ENCODE measurements around the gene TAF5.

TAF5 gene

DNA sequence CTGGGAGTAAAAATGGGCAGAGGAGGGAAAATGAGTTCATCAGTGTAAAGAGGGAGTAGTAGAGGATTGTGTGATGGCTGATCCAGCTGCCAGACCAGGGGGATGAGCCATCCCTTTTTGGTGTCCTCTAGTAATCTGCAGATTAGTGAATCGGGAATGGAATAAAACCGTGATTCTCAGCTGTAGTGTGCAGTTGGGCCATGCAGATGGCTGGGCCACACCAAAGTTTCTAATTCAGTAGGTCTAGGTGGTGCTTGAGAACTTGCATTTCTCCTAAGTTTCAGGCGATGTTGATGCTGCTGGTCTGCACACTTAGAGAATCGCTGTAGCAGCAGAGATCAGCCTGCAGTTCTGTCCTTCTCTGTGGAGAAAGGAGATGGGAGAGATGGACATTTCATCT, 51.3 kb downstream of the TAF5 start:
- Histone ChIP-seq H3K4me1 (ENCODE audit: insufficient read depth, low read length, severe bottlenecking) (no peaks in the 10 kb centered on the region), H3K4me2 (ENCODE audit: low read length) (no peak overlapping the region), H3K9ac (ENCODE audit: low read length) (no peak overlapping the region), H4K20me1 (ENCODE audit: insufficient read depth, low read length) (no peaks in the 10 kb centered on the region), H3K9me3 (ENCODE audit: low read length) (no peaks in the 10 kb centered on the region), H3K27me3 (ENCODE audit: insufficient read depth, low read length) (no peaks in the 10 kb centered on the region), H2AFZ (ENCODE audit: low read length) (no peak overlapping the region), H3F3A (ENCODE audit: insufficient read depth, low read length) (no peaks in the 10 kb centered on the region), H3K4me3 (ENCODE audit: low read depth, low read length, poor library complexity, severe bottlenecking) (no peak overlapping the region), H3K79me2 (ENCODE audit: insufficient read depth, low read length) (no peaks in the 10 kb centered on the region), H3K27ac (ENCODE audit: low read depth, low read length, poor library complexity, severe bottlenecking) (no peak overlapping the region), H3K36me3 (ENCODE audit: insufficient read depth, low read length) (peaks cover 92% of the 10 kb centered on the region), H3K9me2 (ENCODE audit: low read depth, low read length) (no peaks in the 10 kb centered on the region)
- TF ChIP-seq EZH2 (IDR thresholded peaks at IDR 0.05; ENCODE audit: borderline replicate concordance, low read length): no peak
- TF ChIP-seq, protein P1, sequence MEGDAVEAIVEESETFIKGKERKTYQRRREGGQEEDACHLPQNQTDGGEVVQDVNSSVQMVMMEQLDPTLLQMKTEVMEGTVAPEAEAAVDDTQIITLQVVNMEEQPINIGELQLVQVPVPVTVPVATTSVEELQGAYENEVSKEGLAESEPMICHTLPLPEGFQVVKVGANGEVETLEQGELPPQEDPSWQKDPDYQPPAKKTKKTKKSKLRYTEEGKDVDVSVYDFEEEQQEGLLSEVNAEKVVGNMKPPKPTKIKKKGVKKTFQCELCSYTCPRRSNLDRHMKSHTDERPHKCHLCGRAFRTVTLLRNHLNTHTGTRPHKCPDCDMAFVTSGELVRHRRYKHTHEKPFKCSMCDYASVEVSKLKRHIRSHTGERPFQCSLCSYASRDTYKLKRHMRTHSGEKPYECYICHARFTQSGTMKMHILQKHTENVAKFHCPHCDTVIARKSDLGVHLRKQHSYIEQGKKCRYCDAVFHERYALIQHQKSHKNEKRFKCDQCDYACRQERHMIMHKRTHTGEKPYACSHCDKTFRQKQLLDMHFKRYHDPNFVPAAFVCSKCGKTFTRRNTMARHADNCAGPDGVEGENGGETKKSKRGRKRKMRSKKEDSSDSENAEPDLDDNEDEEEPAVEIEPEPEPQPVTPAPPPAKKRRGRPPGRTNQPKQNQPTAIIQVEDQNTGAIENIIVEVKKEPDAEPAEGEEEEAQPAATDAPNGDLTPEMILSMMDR (IDR thresholded peaks at IDR 0.05; ENCODE audit: low read length): no peak

DNA sequence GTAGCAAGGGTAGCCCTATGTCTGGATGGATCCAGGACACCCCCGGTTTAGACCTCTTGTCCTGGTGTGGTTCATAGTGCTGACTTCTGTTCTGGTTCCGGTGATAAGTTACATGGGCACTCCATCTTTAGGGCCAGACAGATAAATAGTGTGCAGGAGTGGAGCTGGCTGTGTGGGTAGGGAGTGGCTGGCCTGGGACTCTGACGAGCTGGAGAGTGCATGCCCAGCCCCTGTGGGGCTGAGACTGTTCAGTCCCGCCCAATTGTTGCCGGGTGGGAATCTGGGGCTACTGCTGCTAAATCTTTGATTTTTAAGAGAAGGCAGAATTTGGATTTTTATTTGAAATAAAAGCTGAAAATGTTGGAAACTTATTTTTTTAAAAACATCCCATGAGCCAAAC, 56.0 kb downstream of the TAF5 start:
- H3K36me3 ChIP-seq (ENCODE audit: insufficient read depth, low read length): peaks cover 91% of the 10 kb centered on the region

GRCh38 chr10:103427866-103428265, 60.1 kb downstream of the TAF5 start:
- H3K4me2 ChIP-seq (ENCODE audit: low read length): no peak overlapping the region

More for the DNA sequence above, 56.0 kb downstream of the TAF5 start:
- no peak overlapping the region for H3K27ac ChIP-seq (ENCODE audit: low read depth, low read length, poor library complexity, severe bottlenecking)
- H3K79me2 ChIP-seq (ENCODE audit: insufficient read depth, low read length): no peaks in the 10 kb centered on the region
- no peak overlapping the region for H3K4me3 ChIP-seq (ENCODE audit: low read depth, low read length, poor library complexity, severe bottlenecking)
- H3K27me3 ChIP-seq (ENCODE audit: insufficient read depth, low read length): no peaks in the 10 kb centered on the region
- no peaks in the 10 kb centered on the region for H3K9me3 ChIP-seq (ENCODE audit: low read length)
- H3K4me1 ChIP-seq (ENCODE audit: insufficient read depth, low read length, severe bottlenecking): no peaks in the 10 kb centered on the region
- H2AFZ ChIP-seq (ENCODE audit: low read length): no peak overlapping the region
- H3K4me2 ChIP-seq (ENCODE audit: low read length): no peak overlapping the region
- H3K9ac ChIP-seq (ENCODE audit: low read length): no peak overlapping the region
- H4K20me1 ChIP-seq (ENCODE audit: insufficient read depth, low read length): no peaks in the 10 kb centered on the region
- TF ChIP-seq, protein P1 (IDR thresholded peaks at IDR 0.05; ENCODE audit: low read length): no peak
- no peak for TF ChIP-seq EZH2 (IDR thresholded peaks at IDR 0.05; ENCODE audit: borderline replicate concordance, low read length)
- H3K9me2 ChIP-seq (ENCODE audit: low read depth, low read length): no peaks in the 10 kb centered on the region
- no peaks in the 10 kb centered on the region for H3F3A ChIP-seq (ENCODE audit: insufficient read depth, low read length)

More at GRCh38 chr10:103427866-103428265, 60.1 kb downstream of the TAF5 start:
- Histone ChIP-seq H3K4me3 (ENCODE audit: low read depth, low read length, poor library complexity, severe bottlenecking) (no peak overlapping the region), H4K20me1 (ENCODE audit: insufficient read depth, low read length) (no peaks in the 10 kb centered on the region), H3K27me3 (ENCODE audit: insufficient read depth, low read length) (no peaks in the 10 kb centered on the region), H3K9me2 (ENCODE audit: low read depth, low read length) (no peaks in the 10 kb centered on the region), H3K9me3 (ENCODE audit: low read length) (no peaks in the 10 kb centered on the region), H3K9ac (ENCODE audit: low read length) (no peak overlapping the region), H3K27ac (ENCODE audit: low read depth, low read length, poor library complexity, severe bottlenecking) (no peak overlapping the region), H2AFZ (ENCODE audit: low read length) (no peak overlapping the region), H3K79me2 (ENCODE audit: insufficient read depth, low read length) (no peaks in the 10 kb centered on the region), H3K36me3 (ENCODE audit: insufficient read depth, low read length) (peaks cover 95% of the 10 kb centered on the region), H3K4me1 (ENCODE audit: insufficient read depth, low read length, severe bottlenecking) (no peaks in the 10 kb centered on the region), H3F3A (ENCODE audit: insufficient read depth, low read length) (no peaks in the 10 kb centered on the region)
- TF ChIP-seq, protein P1 (IDR thresholded peaks at IDR 0.05; ENCODE audit: low read length): no peak
- no peak for TF ChIP-seq EZH2 (IDR thresholded peaks at IDR 0.05; ENCODE audit: borderline replicate concordance, low read length)

Measured in OCI-LY1 (cell line).